GM18526 (cell line): ENCODE measurements around the gene TIGD2.

Experiments used
- POLR2A ChIP-seq: IDR thresholded peaks from 3 replicates; pipeline ENCODE4 v1.6.1; 2011; ENCODE audit not compliant: insufficient read length; ENCODE audit errors: extremely low read depth

TIGD2 gene

GRCh38 chr4:89140168-89140759, 28.9 kb downstream of the TIGD2 start:
- TF ChIP-seq POLR2A = no peak

GRCh38 chr4:89142691-89143669, 31.6 kb downstream of the TIGD2 start:
- TF ChIP-seq POLR2A = no peak

GRCh38 chr4:89146196-89146595, 34.9 kb downstream of the TIGD2 start:
- TF ChIP-seq POLR2A = no peak

- TF ChIP-seq POLR2A = no peak
Observed at GRCh38 chr4:89152972-89153371, 41.6 kb downstream of the TIGD2 start.

GRCh38 chr4:89156174-89156914, 45.0 kb downstream of the TIGD2 start:
- no peak for TF ChIP-seq POLR2A

GRCh38 chr4:89157488-89158024, 46.2 kb downstream of the TIGD2 start:
- no peak for TF ChIP-seq POLR2A

- TF ChIP-seq POLR2A = no peak
Observed at GRCh38 chr4:89158884-89159503, 47.7 kb downstream of the TIGD2 start.

GRCh38 chr4:89160806-89161205, 49.5 kb downstream of the TIGD2 start:
- TF ChIP-seq POLR2A = no peak

- TF ChIP-seq POLR2A = no peak
Observed at GRCh38 chr4:89161841-89162240, 50.5 kb downstream of the TIGD2 start.

GRCh38 chr4:89162496-89162895, 51.2 kb downstream of the TIGD2 start:
- TF ChIP-seq POLR2A = no peak

- no peak for TF ChIP-seq POLR2A
Observed at GRCh38 chr4:89162987-89163386, 51.7 kb downstream of the TIGD2 start.

GRCh38 chr4:89164400-89164799, 53.1 kb downstream of the TIGD2 start:
- TF ChIP-seq POLR2A = no peak
